HG02938 (cell line): Measurements from ENCODE around the gene NXPH2.

Experiments used
- ATAC-seq: cut with Tn5 transposase; IDR thresholded peaks from one replicate; pipeline ENCODE4 v1.9.1; 2021; ENCODE audit warnings: mild to moderate bottlenecking, moderate library complexity; ENCODE audit not compliant: unreplicated experiment

The NXPH2 gene

DNA sequence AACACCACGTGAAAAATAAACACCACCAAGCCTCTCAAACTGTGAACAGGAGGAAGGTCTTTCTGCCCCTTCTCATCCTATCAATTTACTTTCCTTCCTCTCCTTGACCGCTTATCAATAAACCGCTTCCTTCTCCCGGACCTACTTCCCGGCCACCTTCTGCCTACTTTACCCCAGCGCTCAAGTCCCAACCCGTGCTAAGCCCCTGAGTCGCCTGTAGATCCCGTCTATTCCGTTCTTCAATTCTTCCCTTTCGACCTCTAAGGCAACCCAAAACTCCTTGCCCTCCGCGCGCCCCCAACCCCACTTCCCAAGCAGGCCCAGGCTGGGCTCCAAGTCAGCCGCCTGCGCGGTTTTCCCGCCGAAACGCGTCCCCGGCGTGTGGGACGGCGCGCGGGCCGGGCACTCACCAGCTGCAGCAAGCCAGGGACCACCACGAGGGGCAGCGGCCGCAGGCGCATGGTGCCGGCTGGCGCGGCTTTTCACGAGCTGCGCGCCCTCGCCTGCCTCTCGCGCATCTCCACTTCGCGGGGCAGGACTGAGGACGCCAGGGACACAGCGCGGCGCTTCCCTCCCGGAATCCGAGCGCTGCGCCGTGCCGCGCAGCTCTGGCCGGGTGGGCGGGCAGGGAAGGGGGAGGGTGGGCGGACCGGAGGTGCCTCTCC, at the start of gene NXPH2:
Gene NXPH2 (minus strand): TSS at position 610 of the 665 bp plus-strand sequence. CDS start 149 bp downstream, at position 461.
- no peak for ATAC-seq

DNA sequence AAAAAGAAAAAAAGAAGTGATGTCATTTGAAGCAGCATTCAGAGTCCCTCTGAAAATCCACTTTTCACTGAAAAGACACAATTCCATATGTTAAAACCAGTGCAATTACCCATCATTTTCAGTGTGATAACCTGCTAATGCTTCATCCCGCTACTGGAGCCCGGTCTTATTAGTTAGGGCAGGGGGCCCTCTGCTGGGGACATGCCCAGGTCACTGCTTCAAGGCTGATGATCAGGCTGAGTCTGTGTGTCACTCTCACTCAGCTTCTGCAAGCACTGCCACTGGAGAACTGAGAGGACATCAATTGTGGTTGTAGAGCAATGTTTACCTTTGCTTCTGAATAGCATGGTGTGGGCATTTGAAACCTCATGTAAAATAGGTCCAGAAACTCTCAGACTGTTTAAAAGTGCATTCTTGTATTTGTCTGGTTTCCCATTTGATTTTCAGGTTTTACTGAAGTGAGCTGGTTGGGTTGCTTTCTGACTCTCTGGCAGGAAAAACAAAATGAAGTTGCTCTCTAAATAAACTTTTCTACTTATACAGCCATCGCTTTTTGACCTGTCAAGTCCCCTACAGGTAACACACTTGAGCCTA, 49.2 kb upstream of the NXPH2 start:
- peak; percentile 42 for ATAC-seq

DNA sequence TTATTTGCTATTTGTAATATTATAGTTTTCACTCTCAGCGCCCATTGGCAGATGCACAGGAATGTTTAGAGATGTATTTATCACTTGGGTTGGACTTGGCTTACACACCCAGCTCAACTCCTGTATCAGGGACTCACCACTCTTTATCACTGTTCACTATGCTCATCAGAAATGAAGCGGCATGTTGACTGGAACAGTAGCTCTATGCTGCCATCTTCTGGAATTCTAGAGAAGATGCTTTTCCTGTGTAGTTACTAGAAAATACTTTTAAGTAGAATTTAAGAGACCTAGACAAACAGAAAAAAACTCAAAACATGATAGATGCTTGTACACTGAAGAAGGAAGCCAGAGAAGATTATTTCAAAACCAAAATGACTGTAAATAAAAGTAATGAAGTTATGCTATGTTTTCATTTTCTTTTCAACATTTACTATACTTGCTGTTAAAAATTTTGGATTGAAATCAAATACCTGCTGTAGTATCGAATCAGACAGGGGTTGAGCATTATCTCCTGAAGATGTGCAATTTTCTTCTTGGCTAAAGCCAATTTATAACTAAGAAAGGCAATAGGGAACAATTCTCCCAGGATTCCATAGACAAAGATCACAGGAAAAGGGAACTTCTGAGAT, 47.4 kb upstream of the NXPH2 start:
- peak; percentile 79 for ATAC-seq

DNA sequence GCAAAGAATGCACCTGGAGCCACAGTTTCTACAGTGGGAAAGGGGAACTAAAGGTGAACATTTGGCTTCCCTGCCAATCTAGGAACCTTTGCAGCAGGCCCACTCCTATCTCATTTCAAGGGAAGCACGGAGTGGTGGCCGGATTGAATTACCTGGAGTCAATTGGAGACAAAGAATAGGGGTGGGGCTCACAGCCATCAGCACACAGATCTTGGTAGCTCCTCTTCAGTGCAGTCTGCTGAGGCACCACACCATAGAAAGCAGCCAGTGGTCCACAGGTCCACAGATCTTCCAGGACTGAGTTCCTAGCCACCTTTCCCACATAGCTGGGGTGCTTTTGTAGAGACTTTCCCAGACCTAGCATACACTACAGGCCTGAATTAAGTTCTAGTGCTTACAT, 43.5 kb upstream of the NXPH2 start:
- no peak for ATAC-seq

DNA sequence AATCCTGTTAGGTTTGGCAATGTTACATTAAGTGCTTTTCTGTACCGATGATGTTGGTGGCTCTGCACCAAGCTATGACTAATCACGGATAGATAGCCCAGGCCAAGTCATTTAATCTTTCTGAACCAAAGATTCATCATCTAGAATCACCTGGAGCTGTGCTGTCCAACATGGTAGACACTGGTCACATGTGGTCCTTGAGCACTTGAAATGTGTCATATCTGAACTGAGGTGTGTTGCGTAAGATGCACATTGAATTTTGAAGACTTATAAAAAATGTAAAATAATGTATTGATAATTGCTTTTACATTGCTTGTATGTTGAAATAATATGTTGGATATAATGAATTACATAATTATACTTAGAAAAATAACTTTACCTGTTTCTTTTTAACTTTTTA, 39.8 kb upstream of the NXPH2 start:
- no peak for ATAC-seq

DNA sequence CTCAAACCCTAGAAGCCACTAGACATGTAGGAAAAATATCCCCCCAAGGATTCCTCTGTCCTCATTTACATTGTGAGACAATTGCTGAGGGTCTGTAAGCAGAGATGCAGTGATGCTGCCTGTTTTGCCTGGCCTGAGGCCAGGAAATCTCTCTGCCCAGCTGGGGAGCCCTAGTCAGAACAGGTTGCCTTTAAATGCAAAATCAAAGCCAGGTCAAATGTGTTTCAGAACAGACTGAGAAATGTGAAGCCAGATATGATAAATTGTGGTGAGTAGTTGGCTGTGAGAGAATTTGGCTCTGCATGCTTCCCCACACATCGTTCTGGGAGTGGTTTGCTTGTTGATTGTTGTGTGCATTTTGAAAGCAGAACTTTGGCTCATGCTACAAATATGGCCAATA, 38.4 kb upstream of the NXPH2 start:
- ATAC-seq = no peak

DNA sequence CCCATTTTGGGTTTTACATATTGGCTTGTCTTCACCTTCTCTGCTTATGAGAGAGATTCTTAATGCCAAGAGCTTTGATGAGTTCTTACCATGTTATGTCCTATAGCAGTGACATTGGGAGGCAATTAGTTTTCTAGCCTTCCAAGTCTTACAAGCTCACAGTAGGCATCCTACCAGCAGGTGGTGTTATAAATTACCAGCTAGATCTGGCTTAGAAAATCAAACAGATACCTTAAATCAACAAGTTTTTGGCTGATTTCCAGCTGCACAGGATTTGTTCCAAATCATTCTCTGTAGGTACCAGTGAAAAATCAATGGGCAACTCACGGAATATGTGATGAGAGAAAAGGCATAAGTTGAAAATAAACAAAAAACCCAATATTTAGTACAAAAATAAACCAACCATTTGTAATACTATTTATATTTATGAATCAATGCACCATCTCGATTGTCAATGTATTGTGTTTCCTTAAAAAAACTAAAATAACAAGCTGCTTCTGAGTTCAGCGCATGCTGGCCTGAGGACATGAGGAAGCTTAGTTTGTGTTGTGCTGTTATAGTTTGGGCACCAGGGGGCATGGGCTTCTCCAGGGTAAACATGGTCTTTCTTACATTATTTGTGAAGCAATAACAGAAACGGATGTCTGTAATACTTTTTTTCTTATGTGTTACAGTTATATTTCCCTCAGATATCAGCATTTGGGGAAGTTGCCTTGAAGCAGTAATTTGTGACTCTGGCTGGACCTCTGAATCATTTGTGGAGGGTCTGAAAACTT, 34.1 kb upstream of the NXPH2 start:
- ATAC-seq = peak; percentile 61

DNA sequence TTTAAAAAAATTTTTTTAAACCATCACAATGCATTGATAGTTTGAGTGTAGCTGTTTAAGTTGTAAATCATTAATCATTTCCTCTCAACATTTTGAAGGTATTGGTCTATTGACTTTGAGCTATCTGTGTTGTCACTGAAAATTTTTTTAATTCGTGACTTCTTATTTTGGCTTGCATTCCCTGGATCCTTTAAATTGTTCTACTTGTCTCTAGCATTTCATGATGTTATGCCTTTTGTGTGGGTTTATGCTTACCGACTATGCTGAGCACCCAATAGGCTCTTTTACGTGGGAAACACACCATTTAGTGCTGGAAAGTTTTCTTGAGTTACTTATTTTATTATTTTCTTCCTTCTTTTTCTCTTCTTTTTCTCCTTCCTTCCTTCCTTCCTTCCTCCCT, 31.2 kb upstream of the NXPH2 start:
- no peak for ATAC-seq

DNA sequence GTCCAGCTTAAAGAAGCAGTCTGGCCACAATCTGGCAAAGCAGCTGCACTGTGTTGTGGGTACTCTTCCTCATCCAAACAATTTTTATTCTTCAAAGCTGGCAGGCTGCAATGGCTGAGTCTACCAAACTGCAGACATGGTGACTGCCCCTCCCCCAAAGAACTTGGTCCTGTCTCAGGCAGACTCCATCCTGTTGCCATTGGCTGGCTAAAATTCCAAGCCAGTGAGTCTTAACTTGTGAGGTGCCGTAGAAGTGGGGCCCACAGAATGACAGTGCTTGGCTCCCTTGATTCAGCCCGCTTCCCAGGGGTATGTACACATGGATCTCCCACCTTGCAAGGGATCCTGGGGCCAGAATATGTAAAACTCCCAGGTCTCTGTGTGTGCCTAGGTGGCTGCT, 14.5 kb upstream of the NXPH2 start:
- ATAC-seq = no peak

DNA sequence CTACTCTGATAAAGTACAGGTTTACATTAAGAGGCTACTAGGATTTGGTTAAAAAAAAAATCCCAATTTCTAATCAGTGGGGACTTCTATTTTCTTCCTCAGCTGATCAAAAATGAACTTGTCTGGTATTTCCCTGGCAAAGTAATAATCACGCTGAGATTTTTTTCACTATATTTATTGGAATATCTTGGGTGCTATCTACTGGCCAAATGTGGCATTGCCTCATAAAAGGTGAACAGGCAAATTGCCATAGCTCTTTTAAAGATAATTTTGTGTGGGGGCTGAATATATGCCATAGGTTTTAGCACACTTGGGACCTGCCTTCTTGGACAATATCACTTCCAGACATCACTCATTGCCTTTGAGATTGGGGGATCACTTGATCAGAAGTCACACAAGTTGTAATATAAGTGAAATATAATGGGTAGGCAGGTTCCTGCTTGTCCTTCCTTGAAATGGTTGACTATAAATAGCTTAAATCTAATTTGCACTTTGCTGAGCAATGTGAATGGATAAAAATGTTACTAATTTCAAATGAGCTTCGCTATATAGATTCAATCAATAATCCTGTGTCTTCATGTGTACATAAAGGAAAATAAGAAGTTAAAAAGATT, 7.0 kb upstream of the NXPH2 start:
- ATAC-seq = no peak

DNA sequence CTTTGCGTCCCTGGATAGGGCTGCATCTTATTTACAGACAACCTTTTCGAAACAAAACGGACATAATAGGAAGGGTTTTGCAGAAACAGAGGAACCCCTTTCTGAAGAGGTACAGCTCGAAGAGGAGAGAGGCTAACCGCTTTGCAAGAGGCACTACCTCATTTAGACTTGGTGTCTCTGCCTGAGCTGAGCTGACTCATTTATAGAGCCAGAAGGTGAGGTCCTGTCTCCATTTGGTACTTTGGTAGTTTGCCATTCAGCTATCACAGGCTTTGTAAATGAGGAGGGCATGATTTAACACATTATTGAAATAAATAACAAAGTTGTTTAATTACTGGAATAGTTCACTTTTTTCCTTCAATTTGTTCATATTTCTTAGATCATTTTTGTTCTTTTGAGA, 2.2 kb upstream of the NXPH2 start:
- no peak for ATAC-seq

DNA sequence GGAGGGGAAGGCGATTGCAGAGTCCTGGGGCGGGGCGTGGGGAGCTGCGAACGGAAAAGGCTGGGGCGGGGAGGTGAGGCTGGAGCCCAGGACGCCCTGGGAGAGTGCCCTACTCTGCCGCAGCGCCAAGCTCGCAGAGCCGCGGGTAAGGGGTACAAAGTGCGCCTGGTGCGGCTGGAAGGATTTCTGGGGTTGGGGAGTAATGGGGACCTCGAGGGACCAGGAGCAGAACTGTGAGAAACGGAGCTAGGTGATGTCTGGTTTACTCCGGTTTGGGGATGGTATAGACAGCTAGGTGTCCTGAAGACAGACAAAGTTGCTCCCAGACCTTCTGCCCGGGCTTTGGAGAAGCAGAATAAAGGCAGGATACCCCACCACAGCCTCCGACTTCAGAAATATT, 718 bp upstream of the NXPH2 start:
- ATAC-seq = no peak

DNA sequence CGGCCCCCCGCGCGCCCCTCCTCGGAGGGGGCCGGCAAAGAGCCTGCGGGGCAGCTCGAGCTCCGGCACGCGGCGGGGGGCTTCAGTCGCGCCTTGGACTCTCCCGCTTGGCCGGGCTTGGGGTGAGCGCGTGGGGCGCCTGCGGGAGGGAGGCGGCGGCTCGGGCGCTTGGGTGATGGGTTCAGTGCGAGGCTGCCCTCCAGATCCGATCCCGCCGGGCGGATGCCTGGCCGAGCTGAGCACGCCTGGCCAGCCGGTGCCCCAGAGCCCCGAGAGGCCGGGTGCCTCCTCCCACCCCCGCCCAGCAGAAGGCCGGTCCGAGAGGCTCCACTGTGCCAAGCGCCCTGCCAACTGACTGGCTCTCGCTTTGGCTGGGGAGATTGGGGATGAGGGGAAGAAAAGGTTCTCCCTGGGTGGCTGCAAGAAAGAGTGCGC, 273 bp upstream of the NXPH2 start:
- no peak for ATAC-seq

DNA sequence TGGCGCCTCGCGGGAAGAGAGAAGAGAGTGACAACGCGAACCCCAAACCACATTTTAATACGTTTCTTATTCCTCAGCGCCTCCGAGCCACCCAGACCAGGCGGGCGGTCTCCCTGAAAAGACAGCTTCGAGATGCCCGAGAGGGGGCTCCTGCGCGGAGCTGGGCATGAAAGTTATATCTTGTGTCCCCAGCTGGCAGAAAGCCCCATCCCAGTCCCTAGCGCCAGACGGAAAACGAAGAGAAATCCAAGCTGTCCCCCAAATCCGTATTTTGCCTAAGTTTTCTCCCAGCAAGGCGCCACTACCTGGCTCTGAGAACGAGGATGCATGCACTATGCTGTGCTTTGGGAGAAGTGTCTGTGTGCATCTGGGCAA, 797 bp downstream of the NXPH2 start:
- no peak for ATAC-seq

DNA sequence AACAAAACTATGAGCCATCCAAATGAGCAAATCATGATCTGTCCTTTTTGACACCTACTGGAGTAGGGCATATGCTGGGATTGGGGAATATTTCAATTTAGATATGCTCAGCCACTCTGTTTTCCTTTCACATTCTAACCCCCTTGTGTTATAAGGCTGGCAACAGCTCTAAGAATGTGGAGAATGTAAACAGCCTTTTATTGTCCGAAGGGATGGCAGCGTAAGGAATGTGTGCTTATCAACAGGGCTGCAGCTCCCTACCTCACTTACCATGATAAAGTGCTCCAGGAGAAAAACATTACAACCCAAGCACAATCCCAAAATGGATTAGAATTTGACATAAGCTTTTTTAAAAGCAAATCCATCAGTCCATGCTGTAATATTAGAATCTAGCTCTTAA, 2.2 kb downstream of the NXPH2 start:
- ATAC-seq = no peak

DNA sequence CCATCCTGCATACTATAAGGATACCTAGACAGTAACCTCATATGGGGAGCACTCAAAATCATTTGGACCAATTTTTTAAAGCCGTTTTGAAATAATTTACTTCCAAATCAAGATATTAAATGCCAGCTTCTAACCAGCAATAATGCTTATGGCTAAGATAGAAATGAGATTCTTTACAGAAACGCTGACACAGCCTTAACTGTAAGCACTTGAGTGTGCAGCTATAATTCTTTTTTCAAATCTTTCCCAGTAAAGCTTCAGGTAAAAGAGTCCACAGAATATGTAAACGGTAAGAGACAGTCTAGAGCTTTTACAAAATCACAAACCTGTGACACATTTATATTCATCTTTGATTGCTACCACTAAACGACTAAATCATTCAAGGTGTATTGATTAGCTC, 4.5 kb downstream of the NXPH2 start:
- no peak for ATAC-seq

DNA sequence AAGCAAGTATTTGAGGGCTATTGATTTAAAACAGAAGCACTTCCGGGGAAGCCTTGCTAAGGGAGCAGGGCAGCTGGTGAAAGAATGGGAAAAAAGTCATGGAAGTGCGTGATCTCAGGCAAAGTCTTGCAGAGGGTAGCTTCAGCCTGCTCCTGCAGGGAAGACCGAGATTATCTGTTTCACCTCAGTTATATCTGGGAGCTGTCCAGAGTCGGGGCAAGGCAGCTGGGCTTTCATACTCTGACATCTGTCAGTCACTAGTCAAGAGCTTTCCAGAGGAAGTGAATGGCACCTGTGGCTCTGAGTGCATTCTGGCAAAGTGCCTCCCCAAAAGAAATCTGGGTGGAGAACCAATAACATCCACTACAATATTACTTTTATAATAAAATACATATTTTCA, 8.7 kb downstream of the NXPH2 start:
- ATAC-seq = no peak

DNA sequence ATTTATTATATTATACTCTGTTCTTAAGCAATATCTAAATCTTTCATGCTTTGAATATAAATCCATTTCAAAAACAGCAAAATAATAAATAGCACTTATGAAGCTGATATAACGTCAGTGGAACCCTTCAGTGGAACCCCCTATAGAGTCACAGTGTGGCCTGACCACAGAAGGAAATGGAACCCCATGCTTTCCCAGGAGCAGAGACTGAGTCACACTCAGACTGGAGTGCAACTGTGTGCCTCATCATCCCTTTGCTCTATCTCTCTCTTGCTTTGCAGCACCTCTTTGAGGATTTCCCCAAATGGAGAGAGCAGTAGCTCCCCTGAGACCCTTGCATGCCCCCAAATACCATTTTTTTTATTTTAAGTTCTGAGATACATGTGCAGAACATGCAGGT, 13.1 kb downstream of the NXPH2 start:
- no peak for ATAC-seq

DNA sequence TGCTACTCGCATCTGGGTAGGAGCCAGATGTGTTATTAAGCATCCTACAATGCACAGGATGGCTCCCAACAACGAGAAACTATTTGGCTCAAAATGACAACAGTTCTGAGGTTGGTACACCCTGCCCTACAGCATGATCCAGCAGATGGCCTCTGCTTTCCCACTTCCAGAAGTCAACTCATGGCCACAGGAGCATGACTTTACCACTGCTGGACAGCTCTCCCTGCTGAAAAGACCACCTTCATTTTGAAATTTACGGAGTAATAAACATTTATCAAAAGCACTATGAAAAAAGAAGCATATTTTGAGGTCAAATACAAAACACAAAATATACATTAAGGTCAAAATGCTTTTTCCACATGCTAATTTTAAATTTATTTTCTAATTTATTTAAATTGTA, 13.7 kb downstream of the NXPH2 start:
- ATAC-seq = no peak

DNA sequence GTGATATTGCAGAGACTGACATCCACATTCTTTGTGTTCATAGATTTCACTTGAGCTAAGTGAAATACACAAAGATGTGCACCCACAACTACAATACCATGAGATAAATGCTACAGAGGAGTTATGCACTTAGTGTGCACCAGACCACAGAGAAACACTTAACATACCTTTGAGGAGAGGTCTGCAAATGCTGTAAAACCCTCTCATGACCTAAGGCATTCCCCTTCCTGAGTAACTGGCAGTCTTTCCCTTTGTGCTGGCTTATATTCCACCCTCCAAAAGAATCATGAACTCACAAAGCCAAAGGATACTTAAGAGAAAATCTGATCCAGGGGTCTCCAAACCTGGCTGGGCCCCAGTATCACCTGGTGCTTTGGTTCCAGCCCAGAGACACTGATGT, 16.2 kb downstream of the NXPH2 start:
- no peak for ATAC-seq

DNA sequence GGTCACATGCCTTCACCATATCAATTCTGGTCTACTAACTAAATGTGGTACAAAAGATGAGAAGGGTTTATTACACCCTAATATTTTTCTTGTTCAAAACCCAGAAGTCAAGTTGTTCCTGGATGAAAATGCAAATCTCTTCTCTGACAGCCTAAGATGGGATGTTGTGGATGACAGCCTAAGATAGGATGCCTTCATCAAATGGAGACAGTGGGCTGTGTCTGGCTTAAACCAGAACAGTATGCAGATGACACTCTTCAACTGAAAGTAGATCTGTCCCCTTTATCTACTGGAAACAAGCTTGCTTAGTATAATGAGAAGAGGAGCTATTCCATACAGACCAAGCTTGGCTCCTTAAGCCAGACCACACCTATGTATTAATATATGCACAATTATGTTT, 17.7 kb downstream of the NXPH2 start:
- no peak for ATAC-seq
